ENCODE data around the gene PDGFRB. TPM values are rescaled to one million over a fixed set of nuclear protein-coding genes. Genes with fewer than 3 reads are reported as not detected.

PDGFRB gene
- total RNA-seq, 1 donor from 2014 or later, result 2.9 TPM

- peaks cover 24% of the 10 kb centered on the region for H3K4me1 Mint-ChIP-seq (ENCODE audit: low read depth, unreplicated experiment)
- H3K9me3 Mint-ChIP-seq (ENCODE audit: unreplicated experiment), result peaks cover 4% of the 10 kb centered on the region
- no peak for DNase-seq
- no peak overlapping the region for H3K27ac Mint-ChIP-seq (ENCODE audit: unreplicated experiment)
- no peaks in the 10 kb centered on the region for H3K36me3 Mint-ChIP-seq (ENCODE audit: unreplicated experiment)
- no peak for TF ChIP-seq CTCF (IDR thresholded peaks at IDR 0.05; ENCODE audit: partially characterized antibody, unreplicated experiment)
- H3K27me3 Mint-ChIP-seq (ENCODE audit: unreplicated experiment), result peaks cover 7% of the 10 kb centered on the region
- H3K4me3 Mint-ChIP-seq (ENCODE audit: unreplicated experiment), result no peak overlapping the region
Measured at GRCh38 chr5:150144246-150144801, 11.3 kb downstream of the PDGFRB start.

- peaks cover 2% of the 10 kb centered on the region for H3K9me3 Mint-ChIP-seq (ENCODE audit: unreplicated experiment)
- no peak for DNase-seq
- peaks cover 26% of the 10 kb centered on the region for H3K4me1 Mint-ChIP-seq (ENCODE audit: low read depth, unreplicated experiment)
- H3K27ac Mint-ChIP-seq (ENCODE audit: unreplicated experiment), result no peak overlapping the region
- no peak for TF ChIP-seq CTCF (IDR thresholded peaks at IDR 0.05; ENCODE audit: partially characterized antibody, unreplicated experiment)
- H3K36me3 Mint-ChIP-seq (ENCODE audit: unreplicated experiment), result no peaks in the 10 kb centered on the region
- no peak overlapping the region for H3K4me3 Mint-ChIP-seq (ENCODE audit: unreplicated experiment)
- H3K27me3 Mint-ChIP-seq (ENCODE audit: unreplicated experiment), result peaks cover 5% of the 10 kb centered on the region
Measured at GRCh38 chr5:150143350-150144245, 12.0 kb downstream of the PDGFRB start.

- DNase-seq, result no peak
- Mint-ChIP-seq H3K27me3 (ENCODE audit: unreplicated experiment) (peaks cover 5% of the 10 kb centered on the region), H3K9me3 (ENCODE audit: unreplicated experiment) (peaks cover 2% of the 10 kb centered on the region), H3K27ac (ENCODE audit: unreplicated experiment) (no peak overlapping the region), H3K36me3 (ENCODE audit: unreplicated experiment) (no peaks in the 10 kb centered on the region), H3K4me3 (ENCODE audit: unreplicated experiment) (no peak overlapping the region), H3K4me1 (ENCODE audit: low read depth, unreplicated experiment) (peaks cover 30% of the 10 kb centered on the region)
- TF ChIP-seq CTCF (IDR thresholded peaks at IDR 0.05; ENCODE audit: partially characterized antibody, unreplicated experiment), result no peak
Measured at GRCh38 chr5:150142959-150143349, 12.7 kb downstream of the PDGFRB start.

GRCh38 chr5:150142185-150142958 is 13.3 kb downstream of the PDGFRB start:
- peaks cover 30% of the 10 kb centered on the region for H3K4me1 Mint-ChIP-seq (ENCODE audit: low read depth, unreplicated experiment)
- H3K9me3 Mint-ChIP-seq (ENCODE audit: unreplicated experiment), result peaks cover 5% of the 10 kb centered on the region
- H3K36me3 Mint-ChIP-seq (ENCODE audit: unreplicated experiment), result no peaks in the 10 kb centered on the region
- no peak overlapping the region for H3K4me3 Mint-ChIP-seq (ENCODE audit: unreplicated experiment)
- TF ChIP-seq CTCF (IDR thresholded peaks at IDR 0.05; ENCODE audit: partially characterized antibody, unreplicated experiment), result no peak
- peaks cover 5% of the 10 kb centered on the region for H3K27me3 Mint-ChIP-seq (ENCODE audit: unreplicated experiment)
- DNase-seq, result no peak
- H3K27ac Mint-ChIP-seq (ENCODE audit: unreplicated experiment), result no peak overlapping the region

All from glutamatergic neuron (in vitro differentiated cells).